ENCODE results near the gene TOLLIP. TPM values are rescaled to one million over a fixed set of nuclear protein-coding genes. Genes with fewer than 3 reads are reported as not detected.
"Not testable (repeated sequence)": the region's sequence is repeated elsewhere in the genome, so short reads cannot be mapped to it uniquely, and the experiment has no call there.

TOLLIP gene
- total RNA-seq, 1 donor from 2014 or later = 71.6 TPM

DNA sequence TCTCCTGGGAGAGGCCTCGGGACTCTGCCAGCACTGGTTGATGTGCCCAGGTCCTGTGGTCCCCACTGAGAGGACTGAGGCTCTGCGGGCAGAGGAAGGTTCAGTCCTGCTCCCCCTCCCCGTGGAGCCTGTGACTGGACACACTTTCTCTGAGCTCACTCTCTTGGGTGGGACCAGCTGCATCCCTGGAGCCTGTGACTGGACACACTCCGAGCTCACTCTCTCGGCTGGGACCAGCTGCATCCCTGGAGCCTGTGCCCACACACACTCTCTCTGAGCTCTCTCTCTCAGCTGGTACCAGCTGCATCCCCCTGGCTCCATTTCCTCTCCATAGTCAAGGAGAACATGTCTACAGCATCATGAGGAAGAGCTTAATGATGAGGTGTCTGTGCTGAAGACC, 39.5 kb downstream of the TOLLIP start:
- Mint-ChIP-seq H3K9me3 (ENCODE audit: unreplicated experiment) (no peaks in the 10 kb centered on the region), H3K36me3 (ENCODE audit: unreplicated experiment) (no peaks in the 10 kb centered on the region), H3K4me1 (ENCODE audit: unreplicated experiment) (peaks cover 10% of the 10 kb centered on the region), H3K4me3 (ENCODE audit: unreplicated experiment) (no peak overlapping the region), H3K27me3 (ENCODE audit: unreplicated experiment) (no peaks in the 10 kb centered on the region), H3K27ac (ENCODE audit: unreplicated experiment) (no peak overlapping the region)
- TF ChIP-seq, protein P1, sequence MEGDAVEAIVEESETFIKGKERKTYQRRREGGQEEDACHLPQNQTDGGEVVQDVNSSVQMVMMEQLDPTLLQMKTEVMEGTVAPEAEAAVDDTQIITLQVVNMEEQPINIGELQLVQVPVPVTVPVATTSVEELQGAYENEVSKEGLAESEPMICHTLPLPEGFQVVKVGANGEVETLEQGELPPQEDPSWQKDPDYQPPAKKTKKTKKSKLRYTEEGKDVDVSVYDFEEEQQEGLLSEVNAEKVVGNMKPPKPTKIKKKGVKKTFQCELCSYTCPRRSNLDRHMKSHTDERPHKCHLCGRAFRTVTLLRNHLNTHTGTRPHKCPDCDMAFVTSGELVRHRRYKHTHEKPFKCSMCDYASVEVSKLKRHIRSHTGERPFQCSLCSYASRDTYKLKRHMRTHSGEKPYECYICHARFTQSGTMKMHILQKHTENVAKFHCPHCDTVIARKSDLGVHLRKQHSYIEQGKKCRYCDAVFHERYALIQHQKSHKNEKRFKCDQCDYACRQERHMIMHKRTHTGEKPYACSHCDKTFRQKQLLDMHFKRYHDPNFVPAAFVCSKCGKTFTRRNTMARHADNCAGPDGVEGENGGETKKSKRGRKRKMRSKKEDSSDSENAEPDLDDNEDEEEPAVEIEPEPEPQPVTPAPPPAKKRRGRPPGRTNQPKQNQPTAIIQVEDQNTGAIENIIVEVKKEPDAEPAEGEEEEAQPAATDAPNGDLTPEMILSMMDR (IDR thresholded peaks at IDR 0.05) = no peak
- no peak for DNase-seq (ENCODE audit: extremely low spot score, unreplicated experiment)

DNA sequence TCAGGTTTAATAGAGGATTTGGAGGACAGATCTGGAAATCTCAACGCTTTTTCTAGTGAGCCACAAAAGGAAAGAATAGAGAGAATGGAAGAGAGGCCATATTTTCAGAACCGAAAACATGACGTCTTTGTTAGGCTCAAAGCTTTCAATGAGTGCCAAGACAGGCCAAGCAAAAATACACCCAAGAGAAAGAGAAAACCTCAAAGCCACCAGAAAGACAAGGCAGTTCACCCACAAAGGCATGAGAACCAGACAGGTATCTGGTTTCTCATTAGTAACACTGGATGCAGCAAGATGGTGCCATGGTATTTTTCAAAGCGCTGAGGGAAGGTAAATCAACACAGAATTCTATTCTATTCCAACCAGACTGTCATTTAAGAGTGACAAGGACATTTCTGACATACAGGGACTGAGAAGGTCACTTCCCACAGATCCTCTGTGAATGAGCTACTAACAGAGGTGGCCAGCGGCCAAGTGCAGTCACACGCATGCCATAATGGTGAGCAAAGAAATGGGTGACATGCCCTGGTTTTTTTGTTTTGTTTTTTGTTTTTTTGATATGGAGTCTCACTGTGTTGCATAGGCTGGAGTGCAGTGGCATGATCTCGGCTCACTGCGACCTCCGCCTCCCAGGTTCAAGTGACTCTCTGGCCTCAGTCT, 41.9 kb downstream of the TOLLIP start:
- H3K36me3 Mint-ChIP-seq (ENCODE audit: unreplicated experiment) = no peaks in the 10 kb centered on the region
- no peaks in the 10 kb centered on the region for H3K9me3 Mint-ChIP-seq (ENCODE audit: unreplicated experiment)
- H3K27ac Mint-ChIP-seq (ENCODE audit: unreplicated experiment) = no peak overlapping the region
- no peaks in the 10 kb centered on the region for H3K27me3 Mint-ChIP-seq (ENCODE audit: unreplicated experiment)
- H3K4me1 Mint-ChIP-seq (ENCODE audit: unreplicated experiment) = peaks cover 18% of the 10 kb centered on the region
- H3K4me3 Mint-ChIP-seq (ENCODE audit: unreplicated experiment) = no peak overlapping the region
- TF ChIP-seq, protein P1 (IDR thresholded peaks at IDR 0.05) = no peak
- no peak for DNase-seq (ENCODE audit: extremely low spot score, unreplicated experiment)

DNA sequence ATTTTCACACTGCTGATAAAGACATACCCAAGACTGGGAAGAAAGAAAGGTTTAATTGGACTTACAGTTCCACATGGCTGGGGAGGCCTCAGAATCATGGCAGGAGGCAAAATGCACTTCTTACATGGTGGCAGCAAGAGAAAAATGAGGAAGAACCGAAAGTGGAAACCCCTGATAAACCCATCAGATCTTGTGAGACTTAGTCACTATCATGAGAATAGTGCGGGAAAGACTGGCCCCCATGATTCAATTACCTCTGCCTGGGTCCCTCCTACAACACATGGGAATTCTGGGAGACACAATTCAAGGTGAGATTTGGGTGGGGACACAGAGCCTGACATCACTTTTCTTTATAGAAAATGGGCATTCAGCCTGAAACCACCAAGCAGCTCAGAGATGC, 42.5 kb downstream of the TOLLIP start:
- not testable (repeated sequence) for H3K36me3 Mint-ChIP-seq (ENCODE audit: unreplicated experiment); DNase-seq (ENCODE audit: extremely low spot score, unreplicated experiment); H3K4me3 Mint-ChIP-seq (ENCODE audit: unreplicated experiment); H3K9me3 Mint-ChIP-seq (ENCODE audit: unreplicated experiment); H3K27ac Mint-ChIP-seq (ENCODE audit: unreplicated experiment); H3K27me3 Mint-ChIP-seq (ENCODE audit: unreplicated experiment)
- peaks cover 21% of the 10 kb centered on the region for H3K4me1 Mint-ChIP-seq (ENCODE audit: unreplicated experiment)

DNA sequence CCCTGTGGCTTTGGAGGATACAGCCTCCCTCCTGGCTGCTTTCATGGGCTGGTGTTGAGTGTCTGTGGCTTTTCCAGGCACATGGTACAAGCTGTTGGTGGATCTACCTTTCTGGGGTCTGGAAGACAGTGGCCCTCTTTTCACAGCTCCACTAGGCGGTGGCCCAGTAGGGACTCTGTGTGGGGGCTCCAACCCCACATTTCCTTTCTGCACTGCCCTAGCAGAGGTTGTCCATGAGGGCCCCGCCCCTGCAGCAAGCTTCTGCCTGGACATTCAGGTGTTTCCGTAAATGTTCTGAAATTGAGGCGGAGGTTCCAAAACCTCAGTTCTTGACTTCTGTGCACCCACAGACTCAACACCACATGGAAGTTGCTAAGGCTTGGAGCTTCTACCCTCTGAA, 44.0 kb downstream of the TOLLIP start:
- H3K4me3 Mint-ChIP-seq (ENCODE audit: unreplicated experiment); H3K9me3 Mint-ChIP-seq (ENCODE audit: unreplicated experiment); H3K27ac Mint-ChIP-seq (ENCODE audit: unreplicated experiment); DNase-seq (ENCODE audit: extremely low spot score, unreplicated experiment); H3K36me3 Mint-ChIP-seq (ENCODE audit: unreplicated experiment); H3K27me3 Mint-ChIP-seq (ENCODE audit: unreplicated experiment): not testable (repeated sequence)
- peaks cover 12% of the 10 kb centered on the region for H3K4me1 Mint-ChIP-seq (ENCODE audit: unreplicated experiment)

DNA sequence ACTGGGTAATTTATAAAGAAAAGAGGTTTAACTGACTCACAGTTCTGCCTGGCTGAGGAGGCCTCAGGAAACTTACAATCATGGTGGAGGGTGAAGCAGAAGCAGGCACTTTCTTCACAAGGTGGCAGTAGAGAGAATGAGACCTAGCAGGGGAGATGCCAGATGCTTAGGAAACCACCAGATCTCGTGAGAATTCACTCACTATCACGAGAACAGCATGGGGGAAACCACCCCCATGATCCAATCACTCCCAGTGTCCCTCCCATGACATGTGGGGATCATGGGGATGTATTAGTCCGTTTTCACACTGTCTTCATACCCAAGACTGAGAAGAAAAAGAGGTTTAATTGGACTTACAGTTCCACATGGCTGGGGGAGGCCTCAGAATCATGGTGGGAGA, 45.0 kb downstream of the TOLLIP start:
- not testable (repeated sequence) for DNase-seq (ENCODE audit: extremely low spot score, unreplicated experiment); H3K9me3 Mint-ChIP-seq (ENCODE audit: unreplicated experiment); H3K36me3 Mint-ChIP-seq (ENCODE audit: unreplicated experiment); H3K4me3 Mint-ChIP-seq (ENCODE audit: unreplicated experiment); H3K27me3 Mint-ChIP-seq (ENCODE audit: unreplicated experiment)
- H3K27ac Mint-ChIP-seq (ENCODE audit: unreplicated experiment) = peak overlapping the region; percentile 64
- TF ChIP-seq, protein P1 (IDR thresholded peaks at IDR 0.05) = peak; percentile 63
- peaks cover 12% of the 10 kb centered on the region for H3K4me1 Mint-ChIP-seq (ENCODE audit: unreplicated experiment)

DNA sequence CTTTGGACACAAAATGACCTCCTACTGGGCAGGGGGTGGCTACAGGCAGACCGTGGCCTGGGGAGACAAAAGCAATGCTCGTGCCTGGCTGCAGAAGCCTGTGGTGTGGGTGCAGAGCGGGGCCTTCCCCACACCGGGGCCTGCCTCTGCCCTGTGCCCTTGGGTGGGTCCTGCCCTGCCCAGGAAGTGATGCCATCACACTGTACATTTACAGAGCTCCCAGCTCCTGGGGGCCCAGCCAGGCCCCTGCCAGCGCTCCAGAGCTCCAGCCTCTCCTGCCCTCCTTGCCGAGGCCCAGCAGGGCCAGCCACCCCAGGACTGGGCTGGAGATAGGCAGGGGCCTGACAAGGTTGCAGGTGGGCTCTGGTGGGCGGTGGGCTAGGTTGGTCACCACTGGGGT, 46.4 kb downstream of the TOLLIP start:
- no peaks in the 10 kb centered on the region for H3K27me3 Mint-ChIP-seq (ENCODE audit: unreplicated experiment)
- no peaks in the 10 kb centered on the region for H3K36me3 Mint-ChIP-seq (ENCODE audit: unreplicated experiment)
- H3K4me1 Mint-ChIP-seq (ENCODE audit: unreplicated experiment) = peaks cover 12% of the 10 kb centered on the region
- H3K27ac Mint-ChIP-seq (ENCODE audit: unreplicated experiment) = peak overlapping the region; percentile 83
- no peak for DNase-seq (ENCODE audit: extremely low spot score, unreplicated experiment)
- no peaks in the 10 kb centered on the region for H3K9me3 Mint-ChIP-seq (ENCODE audit: unreplicated experiment)
- H3K4me3 Mint-ChIP-seq (ENCODE audit: unreplicated experiment) = peak overlapping the region; percentile 71
- TF ChIP-seq, protein P1 (IDR thresholded peaks at IDR 0.05) = no peak

Data from osteocyte (in vitro differentiated cells).